Measurements from ENCODE around the gene ARHGAP24. TPM values are rescaled to one million over a fixed set of nuclear protein-coding genes. Genes with fewer than 3 reads are reported as not detected.
"Not testable (repeated sequence)": the region's sequence is repeated elsewhere in the genome, so short reads cannot be mapped to it uniquely, and the experiment has no call there.

The ARHGAP24 gene
- total RNA-seq, 2 donors from 2014 or later = 66.8 to 85.6 TPM

DNA sequence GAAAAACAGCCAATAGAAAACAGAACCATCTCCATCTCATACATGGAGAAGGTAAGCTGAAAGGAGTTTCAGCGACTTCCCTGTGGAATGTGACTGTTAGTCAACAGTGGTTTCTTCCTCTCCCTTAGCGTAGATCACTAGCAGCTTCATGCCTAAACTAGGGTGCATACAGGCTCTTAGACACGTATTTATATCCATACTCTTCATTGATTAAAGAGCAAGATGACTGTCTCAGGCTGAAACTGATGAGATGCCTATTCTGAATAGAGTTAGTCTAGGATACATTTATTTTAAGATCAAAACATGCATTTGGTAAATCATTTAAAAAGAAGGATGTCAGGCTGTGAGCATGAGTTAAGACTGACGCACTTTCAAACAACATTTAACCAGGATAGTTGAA is 423.3 kb downstream of the ARHGAP24 start:
- Histone ChIP-seq H3K9me3 (ENCODE audit: control insufficient read depth, low read length) (peaks cover 6% of the 10 kb centered on the region), H3K27ac (ENCODE audit: low read depth, low read length) (no peak overlapping the region), H3K27me3 (ENCODE audit: control insufficient read depth, insufficient read depth, low read length, poor library complexity, severe bottlenecking) (no peaks in the 10 kb centered on the region), H3K4me1 (ENCODE audit: control insufficient read depth, insufficient read depth, low read length) (no peaks in the 10 kb centered on the region), H3K9ac (ENCODE audit: extremely low read depth, low read length, poor library complexity, severe bottlenecking) (no peak overlapping the region), H3K36me3 (ENCODE audit: control insufficient read depth, insufficient read depth, low read length) (peaks cover 5% of the 10 kb centered on the region), H3K4me3 (ENCODE audit: low read length) (no peak overlapping the region)
- TF ChIP-seq, protein P1, sequence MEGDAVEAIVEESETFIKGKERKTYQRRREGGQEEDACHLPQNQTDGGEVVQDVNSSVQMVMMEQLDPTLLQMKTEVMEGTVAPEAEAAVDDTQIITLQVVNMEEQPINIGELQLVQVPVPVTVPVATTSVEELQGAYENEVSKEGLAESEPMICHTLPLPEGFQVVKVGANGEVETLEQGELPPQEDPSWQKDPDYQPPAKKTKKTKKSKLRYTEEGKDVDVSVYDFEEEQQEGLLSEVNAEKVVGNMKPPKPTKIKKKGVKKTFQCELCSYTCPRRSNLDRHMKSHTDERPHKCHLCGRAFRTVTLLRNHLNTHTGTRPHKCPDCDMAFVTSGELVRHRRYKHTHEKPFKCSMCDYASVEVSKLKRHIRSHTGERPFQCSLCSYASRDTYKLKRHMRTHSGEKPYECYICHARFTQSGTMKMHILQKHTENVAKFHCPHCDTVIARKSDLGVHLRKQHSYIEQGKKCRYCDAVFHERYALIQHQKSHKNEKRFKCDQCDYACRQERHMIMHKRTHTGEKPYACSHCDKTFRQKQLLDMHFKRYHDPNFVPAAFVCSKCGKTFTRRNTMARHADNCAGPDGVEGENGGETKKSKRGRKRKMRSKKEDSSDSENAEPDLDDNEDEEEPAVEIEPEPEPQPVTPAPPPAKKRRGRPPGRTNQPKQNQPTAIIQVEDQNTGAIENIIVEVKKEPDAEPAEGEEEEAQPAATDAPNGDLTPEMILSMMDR (conservative IDR thresholded peaks at IDR 0.05) = no peak
- Mint-ChIP-seq H3K4me1 (peaks cover 9% of the 10 kb centered on the region), H3K36me3 (ENCODE audit: low read depth) (peaks cover 35% of the 10 kb centered on the region), H3K4me3 (no peak overlapping the region), H3K9me3 (peaks cover 4% of the 10 kb centered on the region), H3K27ac (no peak overlapping the region), H3K27me3 (ENCODE audit: insufficient read depth) (no peaks in the 10 kb centered on the region)
- DNase-seq = no peak
- WGBS, 2 experiments (ENCODE audit: insufficient coverage in 1 of 2, insufficient read length in 1 of 2) = 88 to 92% methylated on average over 3 to 4 of the region's 4 CpGs

DNA sequence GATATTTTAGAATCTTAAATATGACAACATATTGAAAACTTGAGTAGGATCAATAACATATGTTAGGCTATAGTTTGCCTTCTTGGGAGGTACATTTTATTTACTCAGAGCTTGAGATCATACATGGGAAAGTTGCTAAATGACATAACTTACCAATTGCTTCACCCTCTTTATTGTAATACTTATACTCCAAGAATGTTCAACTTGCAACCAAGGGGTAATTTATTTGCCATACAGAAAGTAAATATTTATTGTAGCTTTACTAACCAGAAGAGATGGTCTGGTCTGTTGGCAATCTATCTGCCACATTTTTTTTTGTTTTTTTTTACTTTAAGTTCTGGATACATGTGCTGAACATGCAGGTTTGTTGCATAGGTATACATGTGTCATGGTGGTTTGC is 426.6 kb downstream of the ARHGAP24 start:
- Mint-ChIP-seq H3K27me3 (ENCODE audit: insufficient read depth) (no peaks in the 10 kb centered on the region), H3K4me1 (peaks cover 9% of the 10 kb centered on the region), H3K4me3 (no peak overlapping the region), H3K9me3 (no peaks in the 10 kb centered on the region), H3K27ac (no peak overlapping the region), H3K36me3 (ENCODE audit: low read depth) (peaks cover 30% of the 10 kb centered on the region)
- no peaks in the 10 kb centered on the region for H3K27me3 ChIP-seq (ENCODE audit: control insufficient read depth, insufficient read depth, low read length, poor library complexity, severe bottlenecking)
- no peaks in the 10 kb centered on the region for H3K4me1 ChIP-seq (ENCODE audit: control insufficient read depth, insufficient read depth, low read length)
- TF ChIP-seq, protein P1 (conservative IDR thresholded peaks at IDR 0.05) = no peak
- peaks cover 5% of the 10 kb centered on the region for H3K36me3 ChIP-seq (ENCODE audit: control insufficient read depth, insufficient read depth, low read length)
- H3K27ac ChIP-seq (ENCODE audit: low read depth, low read length) = no peak overlapping the region
- no peaks in the 10 kb centered on the region for H3K9me3 ChIP-seq (ENCODE audit: control insufficient read depth, low read length)
- no peak overlapping the region for H3K9ac ChIP-seq (ENCODE audit: extremely low read depth, low read length, poor library complexity, severe bottlenecking)
- no peak for DNase-seq
- no peak overlapping the region for H3K4me3 ChIP-seq (ENCODE audit: low read length)

DNA sequence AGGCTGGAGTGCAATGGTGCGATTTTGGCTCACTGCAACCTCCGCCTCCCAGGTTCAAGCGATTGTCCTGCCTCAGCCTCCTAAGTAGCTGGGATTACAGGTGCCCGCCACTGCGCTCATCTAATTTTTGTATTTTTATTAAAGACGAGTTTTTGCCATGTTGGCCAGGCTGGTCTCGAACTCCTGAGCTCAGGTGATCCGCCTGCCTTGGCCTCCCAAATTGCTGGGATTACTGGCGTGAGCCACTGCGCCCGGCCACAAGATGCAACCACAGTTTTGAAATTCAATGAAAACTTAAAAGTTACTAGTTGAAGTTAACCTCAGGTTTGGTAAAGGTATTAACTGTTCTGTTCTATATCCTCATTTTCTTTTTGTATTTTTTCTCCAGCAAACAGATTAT is 427.7 kb downstream of the ARHGAP24 start:
- peaks cover 33% of the 10 kb centered on the region for H3K36me3 Mint-ChIP-seq (ENCODE audit: low read depth)
- not testable (repeated sequence) for H3K27me3 Mint-ChIP-seq (ENCODE audit: insufficient read depth); H3K9me3 Mint-ChIP-seq; H3K9ac ChIP-seq (ENCODE audit: extremely low read depth, low read length, poor library complexity, severe bottlenecking); H3K27ac ChIP-seq (ENCODE audit: low read depth, low read length); H3K27me3 ChIP-seq (ENCODE audit: control insufficient read depth, insufficient read depth, low read length, poor library complexity, severe bottlenecking); DNase-seq; H3K9me3 ChIP-seq (ENCODE audit: control insufficient read depth, low read length); H3K4me1 ChIP-seq (ENCODE audit: control insufficient read depth, insufficient read depth, low read length); H3K4me3 Mint-ChIP-seq; H3K27ac Mint-ChIP-seq; H3K4me3 ChIP-seq (ENCODE audit: low read length); H3K36me3 ChIP-seq (ENCODE audit: control insufficient read depth, insufficient read depth, low read length)
- H3K4me1 Mint-ChIP-seq = peaks cover 13% of the 10 kb centered on the region
- 89 to 92% methylated on average over 11 of the region's 11 CpGs for WGBS, 2 experiments (ENCODE audit: insufficient coverage in 1 of 2, insufficient read length in 1 of 2)

DNA sequence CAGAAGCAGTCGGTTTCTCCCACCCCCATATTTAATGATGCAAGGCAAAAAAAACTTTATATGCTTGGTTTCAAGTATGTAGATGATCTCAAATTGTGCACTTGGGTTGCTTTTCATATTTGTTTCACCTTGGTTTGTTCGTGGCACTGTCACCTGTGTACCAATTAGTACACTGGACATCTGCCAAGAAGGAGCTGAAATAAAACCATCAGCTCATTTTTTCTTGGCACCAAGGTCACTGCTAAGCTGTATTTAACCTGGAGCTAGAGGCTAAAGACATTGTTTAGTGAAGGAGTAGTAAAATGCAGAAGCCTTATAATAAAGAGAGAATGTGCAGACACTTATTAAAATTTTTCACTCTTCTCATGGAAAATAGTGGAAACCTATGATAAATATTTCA is 430.8 kb downstream of the ARHGAP24 start:
- Mint-ChIP-seq H3K9me3 (no peaks in the 10 kb centered on the region), H3K27ac (no peak overlapping the region), H3K4me3 (no peak overlapping the region), H3K36me3 (ENCODE audit: low read depth) (peaks cover 26% of the 10 kb centered on the region), H3K27me3 (ENCODE audit: insufficient read depth) (no peaks in the 10 kb centered on the region), H3K4me1 (peaks cover 15% of the 10 kb centered on the region)
- TF ChIP-seq, protein P1 (conservative IDR thresholded peaks at IDR 0.05) = no peak
- WGBS, 2 experiments (ENCODE audit: insufficient coverage in 1 of 2, insufficient read length in 1 of 2) = 84 to 89% methylated on average over 1 to 2 of the region's 2 CpGs
- DNase-seq = no peak
- no peaks in the 10 kb centered on the region for H3K27me3 ChIP-seq (ENCODE audit: control insufficient read depth, insufficient read depth, low read length, poor library complexity, severe bottlenecking)
- H3K27ac ChIP-seq (ENCODE audit: low read depth, low read length) = no peak overlapping the region
- no peaks in the 10 kb centered on the region for H3K9me3 ChIP-seq (ENCODE audit: control insufficient read depth, low read length)
- no peaks in the 10 kb centered on the region for H3K4me1 ChIP-seq (ENCODE audit: control insufficient read depth, insufficient read depth, low read length)
- no peaks in the 10 kb centered on the region for H3K36me3 ChIP-seq (ENCODE audit: control insufficient read depth, insufficient read depth, low read length)
- no peak overlapping the region for H3K9ac ChIP-seq (ENCODE audit: extremely low read depth, low read length, poor library complexity, severe bottlenecking)
- H3K4me3 ChIP-seq (ENCODE audit: low read length) = no peak overlapping the region

All from endodermal cell (in vitro differentiated cells).